CD4-positive, alpha-beta T cell treated with Interleukin-1 beta for 1 hour (primary cell): ENCODE data around the gene EPS15.

Experiments
- DNase-seq, 2 donors: peaks; one replicate each; pipeline ENCODE4 v3.0.0-alpha.2; 2020 to 2022

EPS15 gene

GRCh38 chr1:51311826-51312225, 207.2 kb downstream of the EPS15 start:
- no peak for DNase-seq

DNA sequence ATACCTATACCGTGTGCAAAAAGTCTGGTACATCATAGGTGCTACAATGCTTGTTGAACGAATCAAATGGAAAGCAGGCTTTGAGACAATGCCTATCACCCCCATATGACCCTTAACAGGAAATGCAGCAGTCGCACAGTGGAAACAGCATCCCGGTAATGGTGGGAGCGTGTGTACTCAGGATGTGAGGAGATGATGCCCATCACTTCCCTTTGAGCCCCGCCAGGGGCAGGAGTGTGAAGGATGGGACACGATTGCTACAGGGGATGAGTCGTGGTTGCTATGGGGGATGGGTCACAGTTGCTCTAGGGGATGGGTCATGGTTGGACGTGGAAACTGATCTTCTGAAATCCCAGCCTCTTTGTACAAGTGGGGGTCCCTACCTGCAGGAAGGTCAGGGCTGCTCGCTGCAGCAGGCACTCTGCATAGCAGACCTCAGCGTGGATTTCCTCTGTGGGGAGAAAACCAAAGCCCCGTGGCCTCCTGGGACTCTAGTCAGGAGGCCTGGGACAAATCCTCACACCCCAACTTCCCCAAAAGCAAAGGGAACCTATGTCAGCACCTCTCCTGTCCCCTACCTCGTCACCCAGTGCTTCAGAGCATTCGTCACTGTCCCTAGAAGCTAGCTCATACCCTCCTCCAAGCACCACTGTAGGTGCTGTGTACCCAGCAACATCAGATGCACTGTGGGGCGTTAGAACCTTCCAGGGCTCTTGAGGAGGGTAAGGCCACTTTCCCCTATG, 208.0 kb downstream of the EPS15 start:
- no peak for DNase-seq

GRCh38 chr1:51309291-51309690, 209.8 kb downstream of the EPS15 start:
- no peak for DNase-seq

DNA sequence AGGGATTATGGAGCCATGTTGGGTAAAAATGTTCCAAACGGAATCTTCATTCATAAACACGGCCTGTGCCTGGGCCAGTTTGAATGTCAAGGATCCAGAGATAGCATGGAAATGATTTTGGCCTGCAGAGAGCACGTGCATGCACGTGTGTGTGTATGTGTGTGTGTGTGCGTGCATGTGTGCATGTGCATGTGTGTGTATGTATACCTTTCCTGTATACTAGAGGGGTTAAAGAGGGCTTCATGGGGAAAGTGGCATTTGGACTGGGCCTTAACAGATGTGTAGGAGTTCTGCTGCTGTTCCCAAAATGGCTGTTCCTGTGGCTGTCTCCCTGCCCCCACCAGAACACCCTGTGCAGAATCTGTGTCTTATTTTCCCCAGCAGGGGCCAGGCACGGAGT, 210.4 kb downstream of the EPS15 start:
- DNase-seq: no peak

DNA sequence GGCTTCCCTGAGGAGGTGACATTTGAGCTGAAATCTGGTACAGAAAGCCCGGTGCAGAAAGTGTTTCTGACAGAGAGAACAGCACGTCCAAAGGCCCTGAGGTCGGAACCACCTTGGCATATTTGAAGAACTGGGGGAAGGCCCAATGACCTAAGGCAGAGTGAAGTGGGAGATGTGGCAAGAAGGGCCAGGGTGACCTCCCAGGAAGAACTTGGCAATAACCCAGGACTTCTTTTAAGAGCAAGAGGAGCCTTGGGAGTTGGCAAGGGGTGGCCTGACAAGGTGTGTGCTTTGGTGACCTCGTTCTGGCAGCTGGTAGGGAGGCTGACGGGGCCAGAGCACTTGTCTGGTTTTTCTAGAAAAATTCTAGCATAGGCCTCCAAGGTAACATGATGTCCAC, 212.1 kb downstream of the EPS15 start:
- DNase-seq: no peak

DNA sequence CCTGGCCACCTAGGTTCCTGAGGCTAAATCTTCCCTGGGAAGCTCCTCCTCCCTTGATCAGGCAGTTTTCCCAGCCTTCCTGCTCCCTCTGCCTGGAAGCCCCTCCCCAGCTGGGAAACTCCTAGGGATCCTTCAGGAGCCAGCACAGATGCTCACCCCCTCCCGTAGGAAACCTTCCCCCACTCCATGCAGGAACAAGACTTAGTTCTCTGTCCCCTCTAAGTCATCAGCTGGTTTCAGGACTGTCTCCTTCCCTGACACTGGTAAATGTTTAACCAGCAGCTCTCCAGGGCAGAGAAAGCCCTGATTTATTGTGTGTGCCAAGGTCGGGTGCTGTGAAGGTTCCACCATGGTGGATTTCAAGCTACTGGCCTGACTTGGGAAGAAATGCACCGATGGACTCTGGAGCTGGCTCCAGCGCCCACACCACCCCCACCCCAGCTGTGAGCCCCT, 213.7 kb downstream of the EPS15 start:
- no peak for DNase-seq

- DNase-seq: no peak
Observed at GRCh38 chr1:51304360-51304759, 214.7 kb downstream of the EPS15 start.
